Daoy (cell line): ENCODE measurements around the gene GALK2. TPM values are rescaled to one million over a fixed set of nuclear protein-coding genes. Genes with fewer than 3 reads are reported as not detected.
"Not testable (repeated sequence)": the region's sequence is repeated elsewhere in the genome, so short reads cannot be mapped to it uniquely, and the experiment has no call there.

Source experiments
- DNase-seq: peaks from one replicate; pipeline ENCODE4 v3.0.0-alpha.2; 2015; ENCODE audit warnings: low read depth
- total RNA-seq: library from RNA; depleted of rRNA; stranded (reverse); fragments of >200 nt; shearing (Covaris generic); gene quantifications from 2 replicates; pipeline ENCODE4 v1.2.3, GENCODE V29; 2014

The GALK2 gene
- total RNA-seq, 1 experiment from 2014 or later, result 32.0 TPM

- no peak for DNase-seq
Observed at GRCh38 chr15:49223536-49224274, 53.7 kb downstream of the GALK2 start.

- DNase-seq, result peak; percentile 37
Observed at GRCh38 chr15:49225572-49226281, 55.7 kb downstream of the GALK2 start.

GRCh38 chr15:49227602-49228001 lies 57.6 kb downstream of the GALK2 start:
- no peak for DNase-seq

GRCh38 chr15:49229922-49230321 lies 59.9 kb downstream of the GALK2 start:
- DNase-seq, result no peak

- no peak for DNase-seq
Observed at GRCh38 chr15:49232236-49232806, 62.3 kb downstream of the GALK2 start.

GRCh38 chr15:49235446-49236124 lies 65.5 kb downstream of the GALK2 start:
- peak; percentile 54 for DNase-seq

GRCh38 chr15:49236869-49237268 lies 66.8 kb downstream of the GALK2 start:
- DNase-seq, result no peak

- DNase-seq, result no peak
Observed at GRCh38 chr15:49238342-49238741, 68.3 kb downstream of the GALK2 start.

- DNase-seq, result no peak
Observed at GRCh38 chr15:49239105-49239504, 69.1 kb downstream of the GALK2 start.

- DNase-seq, result peak; percentile 73
Observed at GRCh38 chr15:49242820-49243219, 72.8 kb downstream of the GALK2 start.

GRCh38 chr15:49247556-49248110 lies 77.6 kb downstream of the GALK2 start:
- no peak for DNase-seq

GRCh38 chr15:49248291-49248690 lies 78.2 kb downstream of the GALK2 start:
- DNase-seq, result no peak

- no peak for DNase-seq
Observed at GRCh38 chr15:49255966-49256759, 86.1 kb downstream of the GALK2 start.

- not testable (repeated sequence) for DNase-seq
Observed at GRCh38 chr15:49265117-49265516, 95.1 kb downstream of the GALK2 start.

- DNase-seq, result no peak
Observed at GRCh38 chr15:49265911-49266310, 95.9 kb downstream of the GALK2 start.

GRCh38 chr15:49270541-49271421 lies 100.7 kb downstream of the GALK2 start:
- peak; percentile 32 for DNase-seq

- DNase-seq, result no peak
Observed at GRCh38 chr15:49273734-49274318, 103.8 kb downstream of the GALK2 start.

GRCh38 chr15:49278751-49279150 lies 108.7 kb downstream of the GALK2 start:
- no peak for DNase-seq

GRCh38 chr15:49279521-49280456 lies 109.7 kb downstream of the GALK2 start:
- no peak for DNase-seq
